Effector memory CD8-positive, alpha-beta T cell (primary cell): ENCODE results near the gene RAP1GAP2.
A peak's percentile ranks its signal among the peaks of the same experiment; 100 is the strongest.
"Not testable (repeated sequence)": the region's sequence is repeated elsewhere in the genome, so short reads cannot be mapped to it uniquely, and the experiment has no call there.

Experiments used
- ATAC-seq: fragments of 150-1000 bp; cut with Tn5 transposase; replicated peaks from 2 replicates; pipeline ENCODE4 v1.10.0; 2021; ENCODE audit warnings: mild to moderate bottlenecking, moderate library complexity
- DNase-seq, 3 experiments: peaks; one replicate each; pipeline ENCODE4 v3.0.0; 2021
- H3K27ac Mint-ChIP-seq, 2 donors: one replicate each; pipeline ENCODE4 v1.8.0; 2022; ENCODE audit warnings: mild to moderate bottlenecking in 2 of 2, mixed read lengths in 2 of 2, moderate library complexity in 2 of 2
- H3K27me3 Mint-ChIP-seq, 2 donors: one replicate each; pipeline ENCODE4 v1.8.0; 2022; ENCODE audit warnings: mixed read lengths in 2 of 2
- H3K36me3 Mint-ChIP-seq: one replicate; pipeline ENCODE4 v1.8.0; 2022; ENCODE audit warnings: mild to moderate bottlenecking, moderate library complexity, mixed read lengths; ENCODE audit not compliant: insufficient read depth
- H3K4me1 Mint-ChIP-seq, 2 donors: one replicate each; pipeline ENCODE4 v1.8.0; 2022; ENCODE audit warnings: low read depth in 2 of 2, mixed read lengths in 2 of 2
- H3K4me3 Mint-ChIP-seq, 2 donors: one replicate each; pipeline ENCODE4 v1.8.0; 2022; ENCODE audit warnings: mild to moderate bottlenecking in 2 of 2, mixed read lengths in 2 of 2, moderate library complexity in 2 of 2
- H3K9me3 Mint-ChIP-seq, 2 donors: one replicate each; pipeline ENCODE4 v1.8.0; 2022; ENCODE audit warnings: mixed read lengths in 2 of 2

RAP1GAP2 gene

GRCh38 chr17:2779545-2779944 lies 16.7 kb upstream of the RAP1GAP2 start:
- no peak for ATAC-seq
- H3K4me3 Mint-ChIP-seq, result no peak overlapping the region
- no peak for DNase-seq
- H3K36me3 Mint-ChIP-seq, result peaks cover 3% of the 10 kb centered on the region
- no peak overlapping the region for H3K27ac Mint-ChIP-seq
- peaks cover 7 to 11% of the 10 kb centered on the region in 2 donors for H3K4me1 Mint-ChIP-seq
- no peaks in the 10 kb centered on the region for H3K9me3 Mint-ChIP-seq
- H3K27me3 Mint-ChIP-seq, result peaks cover 30 to 54% of the 10 kb centered on the region in 2 donors

GRCh38 chr17:2780256-2780655 lies 16.0 kb upstream of the RAP1GAP2 start:
- Mint-ChIP-seq H3K9me3 (no peaks in the 10 kb centered on the region), H3K4me1 (peaks cover 7 to 11% of the 10 kb centered on the region in 2 donors), H3K27ac (no peak overlapping the region), H3K36me3 (peaks cover 3% of the 10 kb centered on the region), H3K4me3 (no peak overlapping the region), H3K27me3 (peaks cover 24 to 46% of the 10 kb centered on the region in 2 donors)
- ATAC-seq (no peak), DNase-seq (no peak)

DNA sequence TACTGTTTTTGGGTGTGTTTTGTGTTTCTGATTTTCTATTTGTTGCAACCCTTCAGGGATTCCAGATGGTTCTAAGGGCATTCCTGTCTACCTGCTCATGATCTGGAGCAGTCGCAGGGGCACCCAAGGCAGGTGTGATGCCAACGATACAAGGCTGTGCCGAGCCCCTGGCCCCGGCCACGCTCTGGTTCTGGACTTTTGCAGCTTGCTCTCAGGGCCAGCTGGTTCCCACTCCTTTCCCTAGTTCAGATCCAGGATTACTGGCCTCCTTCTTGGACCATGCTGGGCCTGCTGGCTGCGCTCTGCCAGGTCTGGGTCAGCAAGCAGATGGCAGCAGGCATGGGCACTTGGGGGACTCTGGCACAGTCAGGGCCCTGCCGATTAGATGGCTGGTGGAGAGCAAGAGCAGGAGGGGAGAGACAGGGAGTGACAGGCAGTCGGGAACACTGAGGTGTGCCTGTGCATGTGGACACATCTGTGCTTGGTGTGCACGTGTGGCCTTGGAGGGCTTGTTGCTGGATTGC lies 15.2 kb upstream of the RAP1GAP2 start:
- no peak overlapping the region for H3K4me3 Mint-ChIP-seq
- H3K4me1 Mint-ChIP-seq, result peaks cover 7 to 11% of the 10 kb centered on the region in 2 donors
- H3K27ac Mint-ChIP-seq, result no peak overlapping the region
- no peaks in the 10 kb centered on the region for H3K9me3 Mint-ChIP-seq
- ATAC-seq, result no peak
- H3K36me3 Mint-ChIP-seq, result peaks cover 3% of the 10 kb centered on the region
- peaks cover 19 to 39% of the 10 kb centered on the region in 2 donors for H3K27me3 Mint-ChIP-seq
- DNase-seq, result no peak

GRCh38 chr17:2781598-2781997 lies 14.6 kb upstream of the RAP1GAP2 start:
- H3K4me1 Mint-ChIP-seq, result peaks cover 7 to 14% of the 10 kb centered on the region in 2 donors
- not testable (repeated sequence) for H3K27ac Mint-ChIP-seq

GRCh38 chr17:2782055-2782454 lies 14.2 kb upstream of the RAP1GAP2 start:
- Mint-ChIP-seq H3K4me3 (no peak overlapping the region), H3K27ac (no peak overlapping the region), H3K36me3 (peaks cover 3% of the 10 kb centered on the region), H3K9me3 (no peaks in the 10 kb centered on the region), H3K27me3 (peaks cover 15 to 31% of the 10 kb centered on the region in 2 donors), H3K4me1 (peaks cover 4 to 11% of the 10 kb centered on the region in 2 donors)
- ATAC-seq (no peak), DNase-seq (no peak)

More at GRCh38 chr17:2781598-2781997, 14.6 kb upstream of the RAP1GAP2 start:
- H3K36me3 Mint-ChIP-seq, H3K4me3 Mint-ChIP-seq, H3K9me3 Mint-ChIP-seq, ATAC-seq, DNase-seq: not testable (repeated sequence)
- H3K27me3 Mint-ChIP-seq, result peaks cover 19 to 36% of the 10 kb centered on the region in 2 donors

- Mint-ChIP-seq H3K27me3 (peaks cover 7 to 18% of the 10 kb centered on the region in 2 donors), H3K4me3 (no peak overlapping the region), H3K4me1 (peaks cover 3 to 9% of the 10 kb centered on the region in 2 donors), H3K27ac (no peak overlapping the region), H3K36me3 (peaks cover 3% of the 10 kb centered on the region), H3K9me3 (no peaks in the 10 kb centered on the region)
- ATAC-seq (no peak), DNase-seq (no peak)
These were observed 12.8 kb upstream of the RAP1GAP2 start for GRCh38 chr17:2783310-2784030.

GRCh38 chr17:2784864-2785263 lies 11.4 kb upstream of the RAP1GAP2 start:
- DNase-seq (no peak), ATAC-seq (no peak)
- Mint-ChIP-seq H3K27ac (no peak overlapping the region), H3K36me3 (peaks cover under 1% of the 10 kb centered on the region), H3K4me3 (no peak overlapping the region), H3K4me1 (peaks cover 0 to 8% of the 10 kb centered on the region in 2 donors), H3K9me3 (no peaks in the 10 kb centered on the region), H3K27me3 (peaks cover 0 to 8% of the 10 kb centered on the region in 2 donors)

GRCh38 chr17:2785376-2785775 lies 10.9 kb upstream of the RAP1GAP2 start:
- H3K27me3 Mint-ChIP-seq, H3K36me3 Mint-ChIP-seq, H3K27ac Mint-ChIP-seq, H3K4me3 Mint-ChIP-seq, ATAC-seq, DNase-seq, H3K9me3 Mint-ChIP-seq: not testable (repeated sequence)
- peaks cover 0 to 11% of the 10 kb centered on the region in 2 donors for H3K4me1 Mint-ChIP-seq

DNA sequence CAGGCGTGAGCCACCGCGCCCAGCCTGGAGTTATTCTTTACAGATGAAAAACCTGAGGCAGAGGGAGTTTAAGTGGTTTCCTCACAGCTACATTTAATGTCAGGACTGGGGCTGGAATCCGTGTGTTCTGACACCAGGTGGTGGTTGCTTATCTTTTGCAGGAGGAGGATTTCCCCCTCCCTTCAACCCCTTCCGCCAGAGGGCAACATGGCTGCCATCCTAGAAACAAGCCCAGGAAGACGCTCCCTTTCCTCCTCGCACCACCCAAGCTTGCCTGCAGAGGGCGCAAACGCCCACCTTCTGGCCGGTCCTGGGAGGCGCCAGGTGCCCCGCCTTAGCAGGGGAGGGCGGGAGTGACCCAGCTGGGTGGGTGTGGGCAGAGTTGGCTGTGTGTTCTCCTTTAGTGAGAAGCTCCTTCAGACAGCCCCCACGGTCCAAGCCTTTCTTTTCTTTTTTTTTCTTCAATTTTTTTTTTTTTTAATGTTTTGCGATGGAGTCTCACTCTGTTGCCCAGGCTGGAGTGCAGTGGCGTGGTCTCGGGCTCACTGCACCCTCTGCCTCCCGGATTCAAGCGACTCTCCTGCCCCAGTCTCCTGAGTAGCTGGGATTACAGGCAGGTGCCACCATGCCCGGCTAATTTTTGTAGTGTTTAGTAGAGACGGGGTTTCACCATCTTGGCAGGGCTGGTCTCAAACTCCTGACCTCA lies 9.9 kb upstream of the RAP1GAP2 start:
- H3K9me3 Mint-ChIP-seq, result no peaks in the 10 kb centered on the region
- ATAC-seq (peak; percentile 98), DNase-seq (peak; percentile 90 to 95 (median 92))
- H3K4me1 Mint-ChIP-seq, result peaks cover 2 to 14% of the 10 kb centered on the region in 2 donors
- H3K27ac Mint-ChIP-seq, result no peak overlapping the region
- no peaks in the 10 kb centered on the region for H3K36me3 Mint-ChIP-seq
- no peaks in the 10 kb centered on the region for H3K27me3 Mint-ChIP-seq
- H3K4me3 Mint-ChIP-seq, result peak overlapping the region in 1 of 2 donors; percentile 37

DNA sequence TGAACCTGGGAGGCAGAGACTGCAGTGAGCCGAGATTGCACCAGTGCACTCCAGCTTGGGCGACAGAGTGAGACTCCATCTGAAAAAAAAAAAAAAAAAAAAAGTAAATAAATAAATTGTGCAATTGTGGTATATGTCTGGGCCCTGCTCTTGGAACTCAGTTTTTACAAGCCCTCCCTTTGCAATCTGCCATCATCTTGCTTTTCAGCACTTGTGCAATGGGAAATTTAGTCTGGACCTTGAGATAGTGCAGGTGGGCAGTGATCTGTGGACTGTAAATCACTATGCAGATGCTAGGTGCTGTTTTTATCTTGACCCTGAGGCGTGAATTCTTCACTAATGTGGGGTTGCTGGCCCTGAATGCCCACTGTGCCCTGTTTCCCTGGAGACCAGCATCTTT lies 6.5 kb upstream of the RAP1GAP2 start:
- no peak for ATAC-seq
- DNase-seq, result no peak
- Mint-ChIP-seq H3K9me3 (no peaks in the 10 kb centered on the region), H3K27ac (no peak overlapping the region), H3K27me3 (no peaks in the 10 kb centered on the region), H3K4me3 (no peak overlapping the region), H3K36me3 (peaks cover 20% of the 10 kb centered on the region), H3K4me1 (peaks cover 33 to 46% of the 10 kb centered on the region in 2 donors)

- ATAC-seq (peak; percentile 69), DNase-seq (peak; percentile 84 to 93 (median 86))
- no peaks in the 10 kb centered on the region for H3K9me3 Mint-ChIP-seq
- peaks cover 44% of the 10 kb centered on the region for H3K36me3 Mint-ChIP-seq
- peak overlapping the region; percentile 98 to 99 for H3K4me3 Mint-ChIP-seq
- H3K27me3 Mint-ChIP-seq, result no peaks in the 10 kb centered on the region
- peaks cover 59 to 69% of the 10 kb centered on the region in 2 donors for H3K4me1 Mint-ChIP-seq
- peak overlapping the region; percentile 90 to 92 for H3K27ac Mint-ChIP-seq
These were observed 3.7 kb upstream of the RAP1GAP2 start for GRCh38 chr17:2792366-2793169.

DNA sequence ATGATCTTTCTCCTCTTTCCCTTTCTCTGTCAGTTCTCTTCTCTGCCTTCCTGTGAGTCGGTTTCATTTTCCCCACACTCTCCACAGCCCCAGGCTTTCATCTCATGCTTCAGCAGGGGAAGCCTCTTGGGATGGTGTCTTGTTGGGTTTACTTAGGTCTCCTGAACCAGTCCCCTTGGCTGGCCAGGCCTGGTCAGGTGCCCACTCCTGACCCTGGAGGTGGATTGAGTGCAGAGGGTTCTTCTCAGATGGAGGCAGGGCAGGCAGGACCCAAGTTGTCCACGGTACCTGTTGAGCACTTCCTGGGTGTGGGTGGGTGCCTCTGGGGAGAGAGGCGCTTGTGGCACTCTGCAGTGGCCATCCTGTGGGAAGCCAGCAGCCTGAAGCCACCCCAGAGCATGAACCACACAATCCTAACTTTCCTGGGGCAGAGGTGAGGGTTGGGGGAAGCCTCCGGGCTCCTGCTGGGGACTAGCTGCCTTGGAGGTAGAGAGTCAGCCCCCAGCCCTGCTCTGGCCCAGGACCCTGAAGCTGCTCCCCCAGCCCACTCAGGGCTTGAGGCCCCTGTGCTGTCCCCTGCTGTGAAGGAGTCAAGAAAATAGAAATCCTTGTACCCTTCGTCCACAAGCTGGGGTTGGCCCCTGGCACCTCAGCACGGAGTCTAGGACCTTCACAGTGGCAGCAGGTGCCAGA lies 2.0 kb upstream of the RAP1GAP2 start:
- ATAC-seq (no peak), DNase-seq (no peak)
- peak overlapping the region; percentile 98 to 99 for H3K4me3 Mint-ChIP-seq
- peaks cover 45% of the 10 kb centered on the region for H3K36me3 Mint-ChIP-seq
- peak overlapping the region; percentile 41 to 90 for H3K27ac Mint-ChIP-seq
- peaks cover 75 to 85% of the 10 kb centered on the region in 2 donors for H3K4me1 Mint-ChIP-seq
- H3K9me3 Mint-ChIP-seq, result no peaks in the 10 kb centered on the region
- H3K27me3 Mint-ChIP-seq, result no peaks in the 10 kb centered on the region
